ENCODE data around the gene PTPRK. TPM values are rescaled to one million over a fixed set of nuclear protein-coding genes. Genes with fewer than 3 reads are reported as not detected.

Gene PTPRK
- total and polyA plus RNA-seq, 4 experiments from 2014 or later = 0.47 to 1.5 (median 0.61) TPM; not detected in 1

DNA sequence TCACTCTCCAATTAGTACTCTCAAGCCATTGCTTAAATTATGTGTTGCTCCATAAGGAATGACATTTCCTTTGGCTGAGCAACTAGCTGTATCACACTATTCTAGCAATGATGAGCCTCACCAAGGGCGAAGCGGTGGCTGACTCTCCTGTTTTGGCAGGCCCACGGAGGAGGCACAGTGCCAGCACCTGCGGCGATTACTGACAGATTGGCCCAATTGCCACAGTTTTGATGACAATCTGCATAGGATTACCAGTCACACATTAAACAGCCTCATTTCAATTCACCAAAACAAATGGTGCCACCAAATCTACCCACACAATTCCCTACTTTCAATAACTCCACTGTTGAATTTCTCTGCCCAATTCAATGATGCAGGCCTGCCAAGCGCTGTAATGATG lies 286.9 kb downstream of the PTPRK start:
- no peak for DNase-seq
- Histone ChIP-seq H3K9me3 (ENCODE audit: control insufficient read depth in 1 of 2, low read length in 2 of 2) (no peaks in the 10 kb centered on the region), H3K36me3 (ENCODE audit: insufficient read depth, low read length) (no peaks in the 10 kb centered on the region), H3K4me1 (ENCODE audit: insufficient read depth, low read length) (no peaks in the 10 kb centered on the region), H3K27ac (ENCODE audit: low read depth, low read length) (no peak overlapping the region), H3K4me3 (ENCODE audit: low read length in 2 of 2) (no peak overlapping the region), H3K27me3 (ENCODE audit: insufficient read depth, low read length) (no peaks in the 10 kb centered on the region)
- Mint-ChIP-seq H3K36me3 (no peaks in the 10 kb centered on the region), H3K9me3 (no peaks in the 10 kb centered on the region), H3K27me3 (no peaks in the 10 kb centered on the region), H3K4me1 (no peaks in the 10 kb centered on the region), H3K27ac (no peak overlapping the region), H3K4me3 (no peak overlapping the region)
- intact Hi-C loops (cut with micrococcal nuclease) = no loop called here
- ChIA-PET POLR2A (ENCODE audit: partially characterized antibody) (no interaction called here), CTCF (ENCODE audit: partially characterized antibody) (no interaction called here)

DNA sequence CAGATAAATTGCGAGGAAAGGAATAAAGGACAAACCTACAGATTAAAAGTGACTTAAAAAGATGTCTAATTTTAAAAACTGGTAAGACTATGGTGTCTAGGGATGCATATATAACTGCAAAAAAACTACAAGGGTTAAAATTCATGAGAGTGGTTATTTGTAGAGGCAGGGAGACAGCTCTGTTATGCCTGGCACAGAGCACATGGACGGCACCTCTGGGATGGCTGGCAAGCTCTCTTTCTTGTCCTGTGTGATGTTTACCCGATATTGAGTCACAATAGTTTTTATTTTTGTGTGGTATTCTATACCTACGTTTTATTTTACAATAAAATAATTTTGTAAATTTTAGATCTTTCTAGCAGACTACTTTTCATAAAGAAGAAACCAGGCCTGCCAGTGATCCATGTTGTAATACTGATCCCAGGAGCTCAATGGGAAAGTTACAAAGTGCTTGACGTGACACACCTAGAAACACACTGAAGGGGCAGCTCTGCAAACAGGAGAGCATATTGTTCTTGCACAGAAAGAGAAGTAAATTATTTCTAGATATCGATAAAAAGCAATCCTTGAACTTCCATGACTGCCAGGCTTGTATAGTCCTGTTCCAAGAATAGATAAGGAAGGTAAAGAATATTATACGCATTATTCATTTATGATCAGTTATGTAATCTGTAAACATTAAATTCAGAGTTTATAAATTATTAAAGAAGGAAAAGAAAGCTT lies 290.0 kb downstream of the PTPRK start:
- no peak overlapping the region for H3K27ac Mint-ChIP-seq
- Histone ChIP-seq H3K9me3 (ENCODE audit: control insufficient read depth in 1 of 2, low read length in 2 of 2) (no peaks in the 10 kb centered on the region), H3K4me1 (ENCODE audit: insufficient read depth, low read length) (no peaks in the 10 kb centered on the region), H3K27me3 (ENCODE audit: insufficient read depth, low read length) (no peaks in the 10 kb centered on the region), H3K4me3 (ENCODE audit: low read length in 2 of 2) (no peak overlapping the region), H3K27ac (ENCODE audit: low read depth, low read length) (no peak overlapping the region), H3K36me3 (ENCODE audit: insufficient read depth, low read length) (no peaks in the 10 kb centered on the region)
- no peaks in the 10 kb centered on the region for H3K36me3 Mint-ChIP-seq
- POLR2A ChIA-PET (ENCODE audit: partially characterized antibody) = no interaction called here
- H3K9me3 Mint-ChIP-seq = peaks cover 0 to 4% (median 0%) of the 10 kb centered on the region in 8 donors
- intact Hi-C loops (cut with micrococcal nuclease) = no loop called here
- DNase-seq = no peak
- peaks cover 0 to 3% (median 0%) of the 10 kb centered on the region in 4 donors for H3K4me1 Mint-ChIP-seq
- H3K27me3 Mint-ChIP-seq = peaks cover 0 to 3% of the 10 kb centered on the region in 2 donors
- CTCF ChIA-PET (ENCODE audit: partially characterized antibody) = interaction anchor here (1.4 kb wide), 1 partner anchor 10 kb away, joined by 4 read pairs; no protein-coding TSS in a partner anchor
- H3K4me3 Mint-ChIP-seq = no peak overlapping the region

GRCh38 chr6:128225612-128226011 lies 294.8 kb downstream of the PTPRK start:
- no peak for DNase-seq
- ChIA-PET POLR2A (ENCODE audit: partially characterized antibody) (no interaction called here), CTCF (ENCODE audit: partially characterized antibody) (no interaction called here)
- Histone ChIP-seq H3K4me1 (ENCODE audit: insufficient read depth, low read length) (no peaks in the 10 kb centered on the region), H3K27me3 (ENCODE audit: insufficient read depth, low read length) (no peaks in the 10 kb centered on the region), H3K9me3 (ENCODE audit: control insufficient read depth in 1 of 2, low read length in 2 of 2) (no peaks in the 10 kb centered on the region), H3K36me3 (ENCODE audit: insufficient read depth, low read length) (no peaks in the 10 kb centered on the region), H3K27ac (ENCODE audit: low read depth, low read length) (no peak overlapping the region), H3K4me3 (ENCODE audit: low read length in 2 of 2) (no peak overlapping the region)
- peaks cover 0 to 3% (median 0%) of the 10 kb centered on the region in 4 donors for H3K4me1 Mint-ChIP-seq
- peaks cover 0 to 3% of the 10 kb centered on the region in 2 donors for H3K27me3 Mint-ChIP-seq
- no peaks in the 10 kb centered on the region for H3K36me3 Mint-ChIP-seq
- H3K4me3 Mint-ChIP-seq = no peak overlapping the region
- H3K9me3 Mint-ChIP-seq = peaks cover 0 to 4% (median 0%) of the 10 kb centered on the region in 8 donors
- no peak overlapping the region for H3K27ac Mint-ChIP-seq
- intact Hi-C loops (cut with micrococcal nuclease) = no loop called here

GRCh38 chr6:128216917-128217316 lies 303.5 kb downstream of the PTPRK start:
- Mint-ChIP-seq H3K27ac (no peak overlapping the region), H3K4me3 (no peak overlapping the region), H3K4me1 (peaks cover 0 to 2% (median 0%) of the 10 kb centered on the region in 4 donors), H3K9me3 (no peaks in the 10 kb centered on the region), H3K36me3 (no peaks in the 10 kb centered on the region), H3K27me3 (no peaks in the 10 kb centered on the region)
- ChIA-PET CTCF (ENCODE audit: partially characterized antibody) (no interaction called here), POLR2A (ENCODE audit: partially characterized antibody) (no interaction called here)
- Histone ChIP-seq H3K36me3 (ENCODE audit: insufficient read depth, low read length) (no peaks in the 10 kb centered on the region), H3K9me3 (ENCODE audit: control insufficient read depth in 1 of 2, low read length in 2 of 2) (no peaks in the 10 kb centered on the region), H3K27me3 (ENCODE audit: insufficient read depth, low read length) (no peaks in the 10 kb centered on the region), H3K27ac (ENCODE audit: low read depth, low read length) (no peak overlapping the region), H3K4me3 (ENCODE audit: low read length in 2 of 2) (no peak overlapping the region), H3K4me1 (ENCODE audit: insufficient read depth, low read length) (no peaks in the 10 kb centered on the region)
- intact Hi-C loops (cut with micrococcal nuclease) = no loop called here
- DNase-seq = no peak

DNA sequence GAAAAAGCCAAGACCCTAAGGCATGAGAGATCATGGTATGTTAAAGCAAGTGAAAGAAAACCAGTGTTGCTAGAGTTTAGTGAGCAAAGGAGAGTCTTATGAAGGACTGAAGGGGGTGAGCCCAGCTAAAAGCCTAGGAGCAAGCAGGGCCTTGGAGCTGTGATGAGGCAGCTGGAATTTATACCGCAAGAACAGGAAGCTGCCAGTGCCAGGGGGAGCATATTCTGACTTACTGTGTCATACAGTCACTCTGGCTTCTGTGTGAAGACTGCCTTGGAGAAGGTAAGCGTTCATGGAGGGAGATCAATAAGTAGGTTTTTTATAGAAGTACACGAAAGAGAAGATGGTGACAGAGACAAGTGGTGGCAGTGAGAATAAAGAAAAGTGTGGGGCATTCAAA lies 310.6 kb downstream of the PTPRK start:
- Mint-ChIP-seq H3K27me3 (no peaks in the 10 kb centered on the region), H3K9me3 (no peaks in the 10 kb centered on the region), H3K4me1 (peaks cover 0 to 2% (median 0%) of the 10 kb centered on the region in 4 donors), H3K36me3 (peaks cover 0 to 4% of the 10 kb centered on the region in 2 donors), H3K27ac (no peak overlapping the region), H3K4me3 (no peak overlapping the region)
- Histone ChIP-seq H3K4me3 (ENCODE audit: low read length in 2 of 2) (no peak overlapping the region), H3K9me3 (ENCODE audit: control insufficient read depth in 1 of 2, low read length in 2 of 2) (no peaks in the 10 kb centered on the region), H3K4me1 (ENCODE audit: insufficient read depth, low read length) (no peaks in the 10 kb centered on the region), H3K27me3 (ENCODE audit: insufficient read depth, low read length) (no peaks in the 10 kb centered on the region), H3K27ac (ENCODE audit: low read depth, low read length) (no peak overlapping the region), H3K36me3 (ENCODE audit: insufficient read depth, low read length) (no peaks in the 10 kb centered on the region)
- POLR2A ChIA-PET (ENCODE audit: partially characterized antibody) = no interaction called here
- DNase-seq = no peak
- CTCF ChIA-PET (ENCODE audit: partially characterized antibody) = no interaction called here
- intact Hi-C loops (cut with micrococcal nuclease) = no loop called here

DNA sequence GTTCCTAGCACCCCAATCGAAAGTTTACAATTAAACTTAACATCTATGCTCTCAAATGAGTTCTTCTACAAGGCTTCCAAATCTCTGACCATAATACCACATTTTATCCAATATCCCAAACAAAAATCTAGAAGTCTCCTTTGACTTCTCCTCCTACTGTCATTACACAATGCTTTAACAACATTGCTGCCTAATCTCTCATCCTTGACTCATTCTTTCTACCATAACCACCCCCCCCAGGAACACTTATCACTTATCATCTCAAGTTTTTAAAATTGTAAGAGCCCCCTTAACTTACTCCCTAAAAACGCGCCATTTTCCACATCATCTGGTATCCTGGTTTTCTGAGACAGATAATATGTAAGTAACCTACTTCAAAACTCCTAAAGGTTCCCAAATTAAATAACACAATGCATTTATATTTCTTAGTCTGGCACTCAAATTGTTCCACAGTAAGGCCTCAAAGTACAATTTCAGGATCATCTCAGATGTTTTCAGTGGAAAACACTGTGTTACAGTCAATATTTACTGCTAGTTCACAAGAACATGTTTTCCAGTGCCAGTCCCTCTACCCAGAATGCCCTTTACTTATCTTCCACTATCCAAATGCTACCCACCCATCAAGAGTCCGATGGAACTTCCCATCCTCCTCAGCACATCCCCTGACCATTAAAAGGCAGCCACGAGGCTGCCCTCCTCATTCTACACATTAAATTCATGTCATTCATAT lies 311.4 kb downstream of the PTPRK start:
- Mint-ChIP-seq H3K27me3 (no peaks in the 10 kb centered on the region), H3K4me1 (peaks cover 0 to 5% (median 0%) of the 10 kb centered on the region in 4 donors), H3K36me3 (peaks cover 0 to 4% of the 10 kb centered on the region in 2 donors), H3K4me3 (no peak overlapping the region), H3K27ac (no peak overlapping the region), H3K9me3 (no peaks in the 10 kb centered on the region)
- Histone ChIP-seq H3K9me3 (ENCODE audit: control insufficient read depth in 1 of 2, low read length in 2 of 2) (no peaks in the 10 kb centered on the region), H3K27me3 (ENCODE audit: insufficient read depth, low read length) (no peaks in the 10 kb centered on the region), H3K27ac (ENCODE audit: low read depth, low read length) (no peak overlapping the region), H3K4me1 (ENCODE audit: insufficient read depth, low read length) (no peaks in the 10 kb centered on the region), H3K36me3 (ENCODE audit: insufficient read depth, low read length) (no peaks in the 10 kb centered on the region), H3K4me3 (ENCODE audit: low read length in 2 of 2) (no peak overlapping the region)
- ChIA-PET POLR2A (ENCODE audit: partially characterized antibody) (no interaction called here), CTCF (ENCODE audit: partially characterized antibody) (no interaction called here)
- no peak for DNase-seq
- intact Hi-C loops (cut with micrococcal nuclease) = no loop called here

GRCh38 chr6:128208078-128208477 lies 312.3 kb downstream of the PTPRK start:
- ChIA-PET POLR2A (ENCODE audit: partially characterized antibody) (no interaction called here), CTCF (ENCODE audit: partially characterized antibody) (no interaction called here)
- Mint-ChIP-seq H3K4me1 (peaks cover 0 to 3% (median 0%) of the 10 kb centered on the region in 4 donors), H3K36me3 (peaks cover 0 to 4% of the 10 kb centered on the region in 2 donors), H3K4me3 (no peak overlapping the region), H3K27ac (no peak overlapping the region), H3K27me3 (no peaks in the 10 kb centered on the region), H3K9me3 (no peaks in the 10 kb centered on the region)
- intact Hi-C loops (cut with micrococcal nuclease) = no loop called here
- Histone ChIP-seq H3K9me3 (ENCODE audit: control insufficient read depth in 1 of 2, low read length in 2 of 2) (no peaks in the 10 kb centered on the region), H3K27ac (ENCODE audit: low read depth, low read length) (no peak overlapping the region), H3K4me1 (ENCODE audit: insufficient read depth, low read length) (no peaks in the 10 kb centered on the region), H3K36me3 (ENCODE audit: insufficient read depth, low read length) (no peaks in the 10 kb centered on the region), H3K27me3 (ENCODE audit: insufficient read depth, low read length) (no peaks in the 10 kb centered on the region), H3K4me3 (ENCODE audit: low read length in 2 of 2) (no peak overlapping the region)
- no peak for DNase-seq
